GM19238 (cell line): ENCODE results near the gene RNASEH2B.

Experiments
- DNase-seq: peaks from one replicate; pipeline ENCODE4 v3.0.0; 2011; ENCODE audit warnings: low spot score; ENCODE audit not compliant: insufficient read length

Gene RNASEH2B, protein sequence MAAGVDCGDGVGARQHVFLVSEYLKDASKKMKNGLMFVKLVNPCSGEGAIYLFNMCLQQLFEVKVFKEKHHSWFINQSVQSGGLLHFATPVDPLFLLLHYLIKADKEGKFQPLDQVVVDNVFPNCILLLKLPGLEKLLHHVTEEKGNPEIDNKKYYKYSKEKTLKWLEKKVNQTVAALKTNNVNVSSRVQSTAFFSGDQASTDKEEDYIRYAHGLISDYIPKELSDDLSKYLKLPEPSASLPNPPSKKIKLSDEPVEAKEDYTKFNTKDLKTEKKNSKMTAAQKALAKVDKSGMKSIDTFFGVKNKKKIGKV

DNA sequence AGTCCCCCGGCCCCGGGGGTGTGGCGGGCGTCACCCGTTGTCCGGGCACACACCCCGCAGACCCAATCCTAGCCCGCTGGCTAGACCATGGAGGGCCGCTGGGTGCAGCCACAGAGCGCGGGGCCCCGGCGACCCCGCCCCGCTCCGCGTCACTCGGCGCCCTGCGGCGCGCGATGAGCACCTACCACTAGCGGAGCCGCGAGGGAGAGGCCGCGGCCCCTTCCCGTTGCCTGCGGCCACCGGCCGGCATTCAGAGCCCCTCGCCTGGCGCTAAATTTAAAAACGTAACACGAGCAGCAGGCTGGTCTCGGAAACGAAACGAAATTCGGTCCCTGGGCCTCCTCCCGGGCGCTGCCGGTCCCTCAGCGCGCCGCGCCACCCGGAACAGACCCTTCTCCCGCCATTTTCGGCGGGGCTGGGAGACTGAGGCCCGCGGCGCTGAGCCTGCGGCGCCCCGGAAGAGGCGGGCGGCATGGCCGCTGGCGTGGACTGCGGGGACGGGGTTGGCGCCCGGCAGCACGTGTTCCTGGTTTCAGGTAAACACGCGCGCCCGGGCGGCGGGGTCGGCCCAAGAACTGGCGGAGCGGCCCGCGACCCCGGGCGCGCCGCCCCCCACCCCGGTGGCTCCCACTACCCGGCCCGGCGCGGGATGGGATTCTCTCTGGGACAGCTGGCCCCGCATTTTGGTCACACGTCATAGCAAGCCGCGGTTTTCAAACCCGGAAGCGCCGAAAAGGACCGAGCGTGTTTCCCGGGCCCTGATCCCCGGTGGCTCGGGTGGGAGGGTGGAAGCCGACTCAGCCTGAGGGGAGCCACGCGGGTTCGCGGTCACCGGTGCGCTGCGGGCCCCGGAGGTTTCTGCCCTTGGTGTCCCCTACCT, at the start of gene RNASEH2B:
Gene RNASEH2B (plus strand): TSS at position 187 of the 880 bp plus-strand sequence. CDS start 286 bp downstream, at position 473.
- DNase-seq, result peak; percentile 56

DNA sequence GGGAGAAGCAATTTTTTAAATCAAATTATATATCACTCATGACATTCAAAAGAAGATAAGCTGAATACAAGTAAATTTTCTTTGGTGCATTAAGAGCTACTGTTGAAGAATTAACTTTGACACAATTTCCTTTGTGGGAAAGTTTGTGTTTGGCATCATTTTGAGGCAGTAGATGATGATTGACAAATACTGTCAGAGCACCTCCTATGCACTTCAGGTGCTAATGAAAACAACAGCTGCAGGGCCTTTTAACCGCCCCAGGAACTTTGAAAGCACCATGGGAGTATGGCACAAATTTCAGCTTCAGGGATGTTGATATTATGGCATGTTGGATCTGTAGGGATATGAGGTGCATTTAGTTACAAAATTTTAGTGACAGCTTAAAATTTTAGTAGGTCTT, 45.1 kb upstream of the RNASEH2B start:
- no peak for DNase-seq

DNA sequence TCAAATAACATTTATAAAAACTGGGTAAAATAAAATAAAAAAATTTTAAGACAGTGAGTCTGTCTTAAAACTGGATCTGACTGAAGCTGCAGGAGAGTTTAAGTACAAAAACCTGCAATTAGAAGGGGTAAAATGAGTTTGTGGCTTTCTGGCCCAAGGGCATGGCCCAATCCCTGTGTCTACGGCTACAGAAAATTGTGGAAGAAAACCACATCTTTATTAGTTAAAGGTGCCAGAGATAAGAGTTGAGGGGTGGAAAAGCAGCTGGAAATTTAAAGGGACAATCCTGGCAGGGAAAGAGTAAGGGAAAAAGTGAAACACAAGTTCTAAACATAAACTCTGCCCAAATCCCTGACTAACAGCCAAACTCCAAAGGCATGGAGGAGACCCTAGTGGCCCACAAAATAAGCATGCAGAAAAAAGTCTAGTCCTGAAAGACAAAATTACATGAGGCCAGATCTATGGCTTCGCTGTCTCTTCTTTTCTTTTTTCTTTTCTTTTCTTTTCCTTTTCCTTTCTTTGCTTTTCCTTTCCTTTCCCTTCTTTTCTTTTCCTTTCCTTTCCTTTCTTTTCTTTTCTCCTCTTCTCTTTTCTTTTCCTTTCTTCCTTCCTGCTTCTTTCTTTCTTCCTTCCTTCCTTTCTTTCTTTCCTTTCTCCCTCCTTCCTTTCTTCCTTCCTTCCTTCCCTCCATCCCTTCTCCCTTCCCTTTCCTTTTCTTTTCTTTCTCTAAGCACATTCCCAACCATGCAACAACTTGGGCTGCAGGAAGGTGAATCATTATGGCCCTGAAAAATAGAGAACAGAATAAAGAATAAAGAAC, 42.6 kb upstream of the RNASEH2B start:
- no peak for DNase-seq

DNA sequence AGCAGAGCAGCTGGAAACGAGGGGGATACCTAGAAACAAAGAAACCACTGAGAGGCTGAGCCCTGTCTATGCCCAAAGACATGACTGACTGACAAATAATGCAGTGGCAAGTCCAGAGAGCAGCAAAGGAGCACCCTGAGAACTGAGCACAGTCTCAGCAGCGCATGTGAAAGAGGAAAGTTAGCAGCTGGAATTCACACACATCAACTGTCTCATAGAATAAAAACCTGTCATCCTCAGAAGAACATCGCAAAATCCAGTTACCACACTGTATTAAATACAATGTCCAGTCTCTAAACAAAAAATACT, 42.0 kb upstream of the RNASEH2B start:
- no peak for DNase-seq

DNA sequence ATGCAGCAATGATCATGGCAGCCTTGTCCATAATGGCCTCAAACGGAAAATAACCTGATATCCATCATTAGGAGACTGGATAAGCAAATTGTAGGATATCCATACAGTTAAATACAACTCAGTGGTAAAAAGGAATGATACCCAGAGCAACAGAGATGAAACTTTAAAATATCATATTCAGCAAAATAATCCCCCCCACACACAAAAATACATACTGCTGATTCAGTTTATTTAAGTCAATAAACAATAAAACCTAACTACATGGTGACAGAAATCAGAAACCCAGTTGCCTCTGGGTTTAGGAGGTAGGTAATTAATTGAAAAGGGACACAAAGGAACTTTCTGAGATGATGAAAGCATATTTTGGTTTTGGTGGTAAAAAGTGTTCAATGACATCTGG, 38.2 kb upstream of the RNASEH2B start:
- no peak for DNase-seq

DNA sequence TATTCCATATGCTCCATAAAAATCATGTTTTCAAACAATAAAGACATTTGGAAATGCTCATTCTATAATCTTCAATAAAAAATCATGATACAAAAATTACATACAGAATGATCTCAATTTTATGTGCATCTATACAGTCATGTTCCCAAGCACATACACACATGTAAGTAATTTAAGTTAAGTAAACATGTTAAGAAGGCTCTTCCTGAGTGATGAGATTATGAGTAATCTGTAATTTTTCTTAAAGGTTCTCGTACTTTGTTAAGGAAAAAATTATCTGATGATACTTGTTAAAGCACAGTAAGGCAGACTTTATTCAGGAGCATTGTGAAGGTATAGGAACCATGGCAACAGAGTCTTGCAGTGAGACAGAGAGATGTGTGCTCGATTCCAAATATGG, 36.1 kb upstream of the RNASEH2B start:
- DNase-seq, result no peak

DNA sequence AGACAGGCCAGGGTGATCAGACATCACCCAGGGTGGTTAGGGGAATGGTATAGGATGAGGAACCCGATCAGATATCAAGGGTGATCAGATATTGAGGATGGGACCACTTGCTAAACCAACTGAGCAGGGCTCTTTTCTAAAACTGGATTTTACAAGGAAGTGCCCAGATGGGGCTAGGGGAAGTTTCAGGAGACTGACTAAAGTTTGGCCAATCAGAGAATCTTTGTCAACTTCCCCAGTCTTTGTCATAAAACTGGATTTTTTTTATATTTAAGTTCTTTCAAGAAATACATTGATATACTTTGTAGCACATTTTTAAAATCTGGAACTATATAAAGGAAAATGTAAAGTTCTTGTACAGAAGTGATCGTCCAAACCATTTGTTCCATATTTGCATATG, 35.6 kb upstream of the RNASEH2B start:
- no peak for DNase-seq

DNA sequence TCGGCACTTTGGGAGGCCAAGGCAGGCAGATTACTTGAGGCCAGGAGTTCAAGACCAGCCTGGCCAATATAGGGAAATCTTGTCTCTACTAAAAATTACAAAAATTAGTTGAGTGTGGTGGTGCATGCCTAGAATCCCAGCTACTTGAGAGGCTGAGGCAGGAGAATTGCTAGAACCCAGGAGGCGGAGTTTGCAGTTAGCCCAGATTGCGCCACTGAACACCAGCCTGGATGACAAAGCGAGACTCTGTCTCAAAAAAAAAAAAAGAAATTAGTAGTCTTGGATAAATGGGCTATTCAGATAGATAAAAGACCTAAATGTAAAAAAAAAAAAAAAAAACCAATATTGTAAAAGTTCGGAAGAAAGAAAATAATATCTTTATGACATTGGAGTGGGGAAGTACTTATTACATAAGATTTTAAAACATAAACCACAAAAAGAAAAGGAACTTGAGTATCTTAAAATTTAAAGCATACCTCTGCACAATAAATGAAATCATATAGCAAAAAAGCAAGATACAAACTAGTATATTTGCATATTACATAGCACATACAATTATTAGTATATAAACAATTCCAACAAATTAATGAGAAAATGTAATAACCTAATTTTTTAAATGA, 26.7 kb upstream of the RNASEH2B start:
- no peak for DNase-seq

DNA sequence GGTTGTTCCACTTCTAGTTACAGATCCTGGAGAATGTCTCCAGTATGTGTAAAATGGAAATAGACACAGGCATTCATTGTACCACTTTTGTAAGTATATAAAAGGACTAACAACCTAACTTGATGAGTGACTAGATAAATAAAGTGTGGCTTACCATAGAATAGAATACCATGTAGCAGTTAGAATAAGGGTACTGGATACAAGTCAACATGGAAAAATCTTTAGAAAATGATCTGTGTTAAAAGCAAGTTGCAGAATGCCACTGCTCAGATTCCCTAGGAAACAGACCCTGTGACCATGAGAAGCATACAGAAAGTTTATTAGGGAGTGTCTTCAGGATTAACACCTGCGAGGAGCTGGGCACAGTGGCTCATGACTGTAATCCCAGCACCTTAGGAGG, 25.9 kb upstream of the RNASEH2B start:
- DNase-seq, result no peak

DNA sequence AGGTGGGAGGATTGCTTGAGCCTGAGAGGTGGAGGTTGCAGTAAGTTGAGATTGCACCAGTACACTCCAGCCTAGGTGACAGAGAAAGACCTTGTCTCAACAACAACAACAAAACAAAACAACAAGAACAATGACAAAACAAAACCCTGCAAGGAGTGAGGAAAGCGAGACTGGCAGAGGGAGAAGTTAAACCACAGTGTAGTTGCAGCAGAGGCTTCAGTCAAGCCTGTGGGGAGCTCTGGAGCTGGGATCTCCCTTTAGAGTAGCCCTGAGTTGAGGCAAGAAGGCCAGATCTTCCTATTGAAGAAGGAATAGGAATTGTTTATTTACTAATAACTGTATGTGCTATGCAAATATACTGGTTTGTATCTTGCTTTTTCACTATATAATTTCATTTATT, 25.3 kb upstream of the RNASEH2B start:
- no peak for DNase-seq

DNA sequence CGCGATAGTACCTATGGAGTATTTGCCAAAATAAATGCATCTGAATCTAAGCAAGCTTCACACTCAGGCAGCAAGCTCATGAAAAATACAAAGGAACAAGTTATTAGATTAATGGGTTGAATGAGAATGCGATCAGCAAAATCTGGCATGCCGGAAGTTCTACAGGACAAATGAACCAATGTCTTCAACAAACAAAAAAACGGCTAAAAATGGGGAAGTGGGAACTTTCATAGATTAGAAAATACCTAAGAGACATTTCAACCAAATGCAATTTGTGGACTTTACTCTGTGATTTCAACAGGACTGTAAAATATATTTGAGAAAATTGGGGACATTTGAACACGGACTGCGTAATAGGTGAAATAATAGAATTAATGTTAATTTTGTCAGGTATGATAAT, 22.4 kb upstream of the RNASEH2B start:
- no peak for DNase-seq

DNA sequence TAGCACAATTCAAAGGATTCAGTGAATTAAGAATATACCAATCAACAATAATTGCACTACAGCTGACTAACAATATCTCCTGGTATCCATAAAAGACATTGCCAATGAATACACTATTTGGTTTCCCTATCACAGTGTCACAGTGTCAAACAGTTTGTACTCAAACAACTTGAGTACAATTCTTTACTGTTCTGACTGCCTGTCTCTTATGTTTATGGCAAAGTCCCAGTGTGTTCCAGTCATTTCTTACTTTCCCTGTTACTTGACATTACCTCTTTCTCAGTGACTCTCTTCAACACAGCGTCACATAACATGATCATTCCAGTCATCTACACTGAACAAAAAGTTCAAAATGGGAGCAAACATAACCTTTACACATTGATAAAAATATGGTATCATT, 21.2 kb upstream of the RNASEH2B start:
- no peak for DNase-seq

DNA sequence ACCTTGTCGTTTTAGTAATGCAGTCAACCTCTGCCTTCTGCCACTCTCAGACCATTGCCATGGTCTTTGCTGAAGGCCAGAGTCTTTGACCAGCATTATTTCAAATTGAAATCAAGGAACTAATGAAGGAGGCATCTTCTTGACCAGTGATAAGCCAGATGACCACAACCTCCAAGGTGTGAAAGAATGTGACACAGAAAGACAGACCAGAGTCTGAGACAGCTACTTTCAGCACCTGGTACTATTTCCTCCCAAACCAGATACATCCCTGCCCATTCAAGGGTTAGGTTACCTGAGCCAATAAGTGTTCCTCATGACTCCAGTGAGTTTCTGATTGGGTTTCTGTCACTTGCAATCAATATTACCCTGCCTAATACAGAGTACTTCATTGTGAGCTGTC, 20.3 kb upstream of the RNASEH2B start:
- no peak for DNase-seq

DNA sequence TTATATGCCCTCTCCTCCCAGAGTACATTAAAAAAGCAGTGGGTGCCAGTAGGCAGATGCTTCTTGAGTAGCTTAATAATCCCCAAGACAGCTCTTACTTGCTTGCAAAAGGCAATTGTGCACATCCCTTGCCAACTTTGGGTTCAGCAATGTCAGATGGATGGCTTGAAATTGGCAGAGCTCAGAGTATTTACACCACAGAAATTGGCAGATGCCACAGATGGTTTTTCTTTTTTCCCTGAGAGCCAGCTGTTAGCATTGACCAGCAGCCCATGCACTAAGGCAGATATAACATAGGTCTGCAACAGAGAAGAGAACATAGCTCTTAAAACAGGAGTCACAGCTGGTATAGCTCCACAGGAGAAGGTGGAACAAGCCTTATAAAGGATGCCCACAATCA, 18.4 kb upstream of the RNASEH2B start:
- no peak for DNase-seq

DNA sequence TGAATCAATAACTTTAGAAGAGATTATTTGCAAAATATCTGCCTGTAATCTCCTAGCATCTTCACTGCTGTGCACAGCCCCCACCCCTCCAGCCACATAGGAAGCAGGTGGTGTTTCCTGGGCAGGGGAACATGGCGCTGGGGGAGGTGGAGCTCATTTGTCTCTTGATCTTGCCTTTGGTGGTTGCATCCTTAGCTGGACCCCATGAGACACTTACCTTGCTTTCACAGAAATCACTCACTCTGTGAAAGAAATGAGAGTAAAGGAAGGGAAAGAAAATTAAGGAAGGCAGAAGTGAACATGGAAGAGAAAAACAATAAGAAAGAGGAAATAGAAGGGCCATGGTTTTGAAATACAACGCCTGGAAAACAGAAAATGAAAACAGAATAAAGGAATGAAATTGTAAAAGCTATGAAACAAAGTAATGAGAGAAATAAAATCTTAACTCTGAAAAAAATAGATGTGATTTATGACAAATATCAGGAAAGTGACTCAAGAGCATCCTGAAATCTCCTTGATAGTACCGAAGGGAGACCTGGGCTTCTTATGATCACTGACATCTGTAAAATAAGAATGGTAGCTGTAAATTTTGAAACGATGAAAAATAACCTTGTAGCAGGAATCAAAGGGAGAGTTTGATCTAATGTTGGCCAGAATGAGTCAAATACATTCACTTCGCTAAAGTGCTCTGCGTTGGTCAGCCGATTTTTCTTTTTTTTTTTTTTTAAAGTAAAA, 17.2 kb upstream of the RNASEH2B start:
- DNase-seq, result no peak

DNA sequence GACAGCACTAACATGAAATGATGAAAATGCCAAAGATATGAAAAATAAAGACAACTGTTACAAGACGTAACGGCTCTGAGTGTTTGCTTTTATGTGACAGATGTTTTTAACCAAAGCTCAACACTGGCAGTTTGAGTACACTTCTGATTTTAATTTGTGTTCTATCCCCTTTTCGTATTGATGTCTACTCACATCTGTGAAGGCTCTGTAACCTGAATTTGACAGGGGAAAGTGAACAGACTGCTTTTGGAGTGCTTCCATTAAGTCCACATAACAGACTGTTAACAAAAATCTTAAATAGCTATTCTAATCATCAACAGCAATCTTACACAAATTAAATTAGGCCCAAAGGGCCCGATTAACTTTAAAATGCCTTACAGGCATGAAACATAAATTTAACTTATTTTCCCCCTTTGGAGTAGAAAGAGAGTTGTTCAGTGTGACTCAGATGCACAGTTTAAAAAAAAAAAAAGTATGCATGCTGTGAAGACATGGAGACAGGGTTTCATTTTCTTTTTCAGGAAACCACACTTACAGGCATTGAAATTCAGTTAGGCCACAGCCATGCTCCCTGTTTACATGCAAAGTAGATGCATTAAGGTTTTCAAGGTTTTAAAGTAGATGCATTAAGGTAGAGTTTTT, 16.3 kb upstream of the RNASEH2B start:
- DNase-seq, result no peak

DNA sequence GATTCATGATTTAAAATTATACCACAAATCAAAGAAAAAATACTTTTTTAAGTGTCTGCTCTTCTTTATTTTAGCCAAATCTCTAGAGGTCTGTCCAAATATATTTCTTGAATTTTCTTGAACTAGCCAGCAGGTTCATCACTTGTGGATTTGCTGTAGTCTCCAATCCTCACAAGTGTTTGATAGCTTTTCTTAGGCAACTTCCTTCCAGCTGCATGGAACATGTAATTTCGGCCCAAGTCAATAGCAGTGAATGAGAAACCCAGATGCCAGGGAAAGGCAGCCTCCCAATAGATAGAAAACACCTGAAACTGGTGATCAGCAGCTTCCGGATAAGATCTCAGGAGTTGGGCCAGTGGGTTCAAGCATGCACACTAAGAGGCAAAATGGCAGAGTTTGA, 15.6 kb upstream of the RNASEH2B start:
- no peak for DNase-seq

DNA sequence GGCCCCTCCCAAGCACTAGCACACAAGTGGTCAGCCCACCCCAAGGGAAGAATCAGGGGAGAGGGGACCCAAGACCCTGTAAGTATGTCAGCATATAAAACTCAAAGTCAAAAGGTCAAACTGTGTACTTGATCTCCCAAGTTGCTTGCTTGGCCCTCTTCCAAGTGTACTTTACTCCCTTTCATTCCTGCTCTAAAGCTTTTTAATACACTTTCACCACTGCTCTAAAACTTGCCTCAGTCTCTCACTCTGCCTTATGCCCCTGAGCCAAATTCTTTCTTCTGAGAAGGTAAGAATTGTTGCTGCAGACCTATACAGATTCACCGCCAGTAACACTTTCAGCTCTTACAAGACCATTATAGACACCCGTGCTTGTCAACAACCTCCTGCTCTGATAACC, 15.1 kb upstream of the RNASEH2B start:
- DNase-seq, result no peak

DNA sequence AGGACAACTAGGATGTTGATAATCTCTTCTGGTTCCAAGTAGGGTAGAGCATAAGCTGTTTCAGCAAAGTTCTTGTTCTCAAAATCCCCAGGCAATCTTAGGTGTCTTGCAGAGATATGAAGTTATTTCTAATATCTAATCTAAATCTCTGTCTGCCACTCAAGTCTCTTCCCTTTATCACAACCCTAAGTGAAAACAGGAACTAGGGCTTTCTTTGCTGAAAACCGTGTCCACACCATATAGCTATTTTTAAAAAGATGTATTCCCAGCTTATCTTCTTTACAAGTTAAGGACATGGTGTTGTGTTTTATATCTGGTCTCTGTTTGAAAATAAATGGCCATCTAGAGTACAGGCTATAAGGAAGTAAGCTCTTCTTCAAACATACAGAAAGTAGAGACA, 11.3 kb upstream of the RNASEH2B start:
- DNase-seq, result no peak

DNA sequence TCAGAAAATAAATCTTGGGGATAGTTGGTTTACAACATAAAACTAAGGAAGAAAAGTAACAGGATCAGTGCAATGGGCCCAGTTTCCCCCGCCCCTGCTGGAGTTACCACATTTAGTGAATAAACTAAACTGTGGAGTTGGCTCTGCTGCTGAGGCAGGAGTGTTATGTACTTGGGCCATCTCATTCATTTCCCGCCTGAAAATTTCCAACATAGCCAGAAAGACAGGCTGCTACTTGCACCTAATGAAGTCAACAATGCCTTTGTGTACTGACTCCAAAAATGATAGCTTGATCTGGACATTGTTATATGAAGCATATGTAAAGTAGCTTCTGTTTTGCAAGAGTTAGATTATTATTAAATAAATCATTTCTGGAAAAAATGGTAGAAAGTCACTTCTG, 7.9 kb upstream of the RNASEH2B start:
- no peak for DNase-seq

DNA sequence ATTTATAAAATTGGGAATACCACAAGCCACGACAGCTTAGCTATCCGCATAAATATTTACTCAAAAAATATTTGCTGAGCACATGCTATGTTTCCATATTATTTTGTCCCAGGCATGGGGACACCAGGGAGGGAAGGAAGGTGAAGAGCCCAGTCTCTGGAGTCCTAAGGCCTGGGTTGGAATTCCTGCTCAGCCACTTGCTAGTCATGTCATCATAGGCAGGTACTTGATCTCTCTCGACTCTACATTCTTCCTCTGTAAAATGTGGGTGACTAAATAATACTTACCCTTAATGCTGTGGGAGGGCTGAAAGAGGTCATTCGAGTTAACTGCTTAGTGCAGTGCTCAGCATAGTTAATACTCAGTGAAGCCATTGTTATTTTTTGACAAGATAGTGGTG, 4.3 kb upstream of the RNASEH2B start:
- DNase-seq, result no peak
